NAMALWA (cell line): ENCODE data around the gene GNL1.
"Not testable (repeated sequence)": the region's sequence is repeated elsewhere in the genome, so short reads cannot be mapped to it uniquely, and the experiment has no call there.

ENCODE experiments used
- DNase-seq: peaks from one replicate; pipeline ENCODE4 v3.0.0-alpha.2; 2015; ENCODE audit warnings: low spot score

GNL1 gene

DNA sequence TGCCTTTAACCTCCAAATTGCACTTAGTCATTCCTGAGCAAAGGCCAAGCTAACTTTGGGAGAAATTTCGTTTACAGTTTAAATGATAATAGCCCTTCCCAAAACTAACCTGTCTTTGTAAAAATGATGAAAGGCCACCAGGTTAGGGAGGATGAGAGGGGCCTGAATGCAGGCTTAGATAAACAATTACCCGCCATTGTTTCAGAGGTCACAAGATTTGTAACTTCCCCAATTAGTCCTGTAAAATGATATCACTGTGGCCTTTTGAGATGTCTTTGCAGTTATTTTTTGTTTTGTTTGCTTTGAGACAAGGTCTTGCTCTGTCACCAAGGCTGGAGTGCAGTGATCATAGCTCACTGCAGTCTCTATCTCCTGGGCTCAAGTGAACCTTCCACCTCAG, 26.3 kb downstream of the GNL1 start:
- DNase-seq, result no peak

DNA sequence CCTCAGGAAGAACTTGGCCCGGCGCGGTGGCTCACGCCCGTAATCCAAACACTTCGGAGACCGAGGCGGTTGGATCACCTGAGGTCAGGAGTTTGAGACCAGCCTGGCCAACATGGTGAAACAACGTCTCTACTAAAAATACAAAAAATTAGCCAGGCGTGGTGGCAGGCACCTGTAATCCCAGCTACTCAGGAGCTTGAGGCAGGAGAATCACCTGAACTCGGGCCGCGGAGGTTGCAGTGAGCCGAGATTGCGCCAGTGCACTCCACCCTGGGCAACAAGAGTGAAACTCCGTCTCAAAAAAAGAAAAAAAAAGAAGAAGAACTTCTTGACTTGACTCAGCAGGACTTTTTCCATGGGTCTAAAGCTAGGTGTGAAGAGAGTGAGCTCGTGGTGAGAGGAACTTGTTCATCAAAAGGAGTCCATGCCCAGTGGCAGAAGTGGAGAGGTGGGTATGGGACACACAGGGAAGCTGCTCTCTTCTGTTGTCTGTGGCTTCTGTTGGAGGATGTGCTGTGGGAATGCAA, 26.9 kb downstream of the GNL1 start:
- DNase-seq, result not testable (repeated sequence)

DNA sequence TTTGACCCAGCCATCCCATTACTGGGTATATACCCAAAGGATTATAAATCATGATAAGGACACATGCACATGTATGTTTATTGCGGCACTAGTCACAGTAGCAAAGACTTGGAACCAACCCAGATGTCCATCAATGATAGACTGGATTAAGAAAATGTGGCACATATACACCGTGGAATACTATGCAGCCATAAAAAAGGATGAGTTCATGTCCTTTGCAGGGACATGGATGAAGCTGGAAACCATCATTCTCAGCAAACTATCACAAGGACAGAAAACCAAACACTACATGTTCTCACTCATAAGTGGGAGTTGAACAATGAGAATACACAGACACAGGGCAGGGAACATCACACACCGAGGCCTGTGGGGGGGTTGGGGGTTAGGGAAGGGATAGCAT, 29.8 kb downstream of the GNL1 start:
- not testable (repeated sequence) for DNase-seq

DNA sequence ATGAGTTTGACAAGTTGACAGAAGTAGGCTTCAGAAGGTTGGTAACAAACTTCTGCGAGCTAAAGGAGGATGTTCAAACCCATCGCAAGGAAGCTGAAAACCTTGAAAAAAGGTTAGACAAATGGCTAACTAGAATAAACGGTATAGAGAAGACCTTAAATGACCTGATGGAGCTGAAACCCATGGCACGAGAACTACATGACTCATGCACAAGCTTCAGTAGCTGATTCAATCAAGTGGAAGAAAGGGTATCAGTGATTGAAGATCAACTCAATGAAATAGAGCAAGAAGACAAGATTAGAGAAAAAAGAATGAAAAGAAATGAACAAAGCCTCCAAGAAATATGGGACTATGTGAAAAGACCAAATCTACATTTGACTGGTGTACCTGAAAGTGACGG, 34.3 kb downstream of the GNL1 start:
- DNase-seq, result not testable (repeated sequence)

DNA sequence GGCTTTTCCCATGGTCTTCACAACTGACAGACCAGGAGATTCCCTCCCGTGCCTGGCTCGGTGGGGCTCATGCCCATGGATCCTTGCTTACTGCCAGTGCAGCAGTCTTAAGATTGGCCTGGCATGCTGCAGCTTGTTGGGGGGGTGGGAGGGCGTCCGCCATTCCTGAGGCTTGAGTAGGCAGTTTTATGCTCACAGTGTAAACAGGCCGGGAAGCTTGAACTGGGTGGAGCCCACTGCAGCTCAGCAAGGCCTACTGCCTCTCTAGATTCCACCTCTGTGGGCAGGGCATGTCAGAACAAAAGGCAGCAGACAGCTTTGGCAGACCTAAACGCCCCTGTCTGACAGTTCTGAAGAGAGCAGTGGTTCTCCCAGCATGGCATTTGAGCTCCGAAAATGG, 35.2 kb downstream of the GNL1 start:
- not testable (repeated sequence) for DNase-seq

DNA sequence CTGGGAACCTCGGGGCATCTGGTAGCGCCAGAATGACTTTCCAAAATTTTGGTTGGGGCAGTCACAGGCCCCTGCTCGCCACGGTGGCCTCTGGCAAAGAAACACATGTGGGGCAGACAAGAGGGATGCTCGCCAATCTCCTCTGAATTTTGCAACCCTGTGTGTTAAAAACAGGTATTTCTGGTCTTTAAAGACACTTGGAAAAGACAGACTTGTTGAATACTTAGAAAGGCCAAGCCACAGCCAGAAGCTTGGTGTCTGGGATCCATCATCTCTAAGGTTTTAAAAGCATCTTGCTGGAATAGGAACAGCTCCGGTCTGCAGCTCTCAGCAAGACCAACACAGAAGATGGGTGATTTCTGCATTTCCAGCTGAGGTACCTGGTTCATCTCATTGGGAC, 35.8 kb downstream of the GNL1 start:
- no peak for DNase-seq

DNA sequence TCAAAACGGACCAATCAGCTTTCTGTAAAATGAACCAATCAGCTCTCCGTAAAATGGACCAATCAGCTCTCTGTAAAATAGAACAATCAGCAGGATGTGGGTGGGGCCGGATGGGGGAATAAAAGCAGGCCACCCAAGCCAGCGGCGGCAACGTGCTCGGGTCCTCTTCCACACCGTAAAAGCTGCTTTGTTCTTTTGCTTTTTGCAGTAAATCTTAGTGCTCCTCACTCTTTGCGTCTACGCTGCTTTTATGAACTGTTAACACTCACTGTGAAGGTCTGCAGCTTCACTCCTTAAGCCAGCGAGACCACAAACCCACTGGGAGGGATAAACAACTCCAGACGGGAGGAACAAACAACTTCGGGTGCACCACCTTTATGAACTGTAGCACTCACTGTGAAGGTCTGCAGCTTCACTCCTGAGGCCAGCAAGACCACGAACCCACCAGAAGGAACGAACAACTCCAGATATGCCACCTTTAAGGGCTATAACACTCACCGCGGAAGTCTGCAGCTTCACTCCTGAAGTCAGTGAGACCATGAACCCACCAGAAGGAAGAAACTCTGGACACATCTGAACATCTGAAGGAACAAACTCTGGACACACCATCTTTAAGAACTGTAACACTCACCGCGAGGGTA, 37.7 kb downstream of the GNL1 start:
- peak; percentile 32 for DNase-seq

DNA sequence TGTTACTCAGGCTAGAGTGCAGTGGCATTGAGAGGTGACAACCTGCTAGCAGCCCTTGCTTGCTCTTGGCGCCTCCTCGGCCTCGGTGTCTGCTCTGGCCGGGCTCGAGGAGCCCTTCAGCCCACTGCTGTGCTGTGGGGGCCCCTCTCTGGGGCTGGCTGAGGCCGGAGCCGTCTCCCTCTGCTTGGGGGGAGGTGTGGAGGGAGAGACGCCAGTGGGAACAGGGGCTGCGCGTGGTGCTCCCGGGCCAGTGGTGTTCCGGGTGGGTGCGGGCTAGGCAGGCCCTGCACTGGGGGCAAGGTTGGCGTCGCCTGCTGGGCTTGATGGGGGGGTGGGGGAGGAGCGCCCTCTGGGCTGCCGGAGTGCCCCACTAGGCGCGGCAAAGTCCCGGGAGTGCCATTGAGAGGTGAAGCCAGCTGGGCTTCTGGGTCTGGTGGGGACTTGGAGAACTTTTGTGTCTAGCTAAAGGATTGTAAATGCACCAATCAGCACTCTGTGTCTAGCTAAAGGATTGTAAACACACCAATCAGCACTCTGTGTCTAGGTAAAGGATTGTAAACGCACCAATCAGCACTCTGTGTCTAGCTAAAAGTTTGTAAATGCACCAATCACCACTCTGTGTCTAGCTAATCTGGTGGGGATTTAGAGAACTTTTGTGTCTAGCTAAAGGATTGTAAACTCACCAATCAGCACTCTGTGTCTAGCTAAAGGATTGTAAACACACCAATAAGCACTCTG, 38.4 kb downstream of the GNL1 start:
- DNase-seq, result not testable (repeated sequence)

DNA sequence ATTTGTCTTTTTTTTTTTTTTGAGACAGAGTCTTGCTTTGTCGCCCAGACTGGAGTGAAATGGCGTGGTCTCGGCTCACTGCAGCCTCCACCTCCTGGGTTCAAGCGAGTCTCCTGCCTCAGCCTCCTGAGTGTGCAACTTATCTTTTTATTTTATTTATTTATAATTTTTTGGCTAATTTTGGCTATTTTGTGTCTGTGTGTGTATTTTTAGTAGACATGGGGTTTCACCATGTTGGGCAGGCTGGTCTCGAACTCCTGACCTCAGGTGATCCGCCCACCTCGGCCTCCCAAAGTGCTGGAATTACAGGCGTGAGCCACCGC, 39.6 kb downstream of the GNL1 start:
- DNase-seq, result not testable (repeated sequence)

DNA sequence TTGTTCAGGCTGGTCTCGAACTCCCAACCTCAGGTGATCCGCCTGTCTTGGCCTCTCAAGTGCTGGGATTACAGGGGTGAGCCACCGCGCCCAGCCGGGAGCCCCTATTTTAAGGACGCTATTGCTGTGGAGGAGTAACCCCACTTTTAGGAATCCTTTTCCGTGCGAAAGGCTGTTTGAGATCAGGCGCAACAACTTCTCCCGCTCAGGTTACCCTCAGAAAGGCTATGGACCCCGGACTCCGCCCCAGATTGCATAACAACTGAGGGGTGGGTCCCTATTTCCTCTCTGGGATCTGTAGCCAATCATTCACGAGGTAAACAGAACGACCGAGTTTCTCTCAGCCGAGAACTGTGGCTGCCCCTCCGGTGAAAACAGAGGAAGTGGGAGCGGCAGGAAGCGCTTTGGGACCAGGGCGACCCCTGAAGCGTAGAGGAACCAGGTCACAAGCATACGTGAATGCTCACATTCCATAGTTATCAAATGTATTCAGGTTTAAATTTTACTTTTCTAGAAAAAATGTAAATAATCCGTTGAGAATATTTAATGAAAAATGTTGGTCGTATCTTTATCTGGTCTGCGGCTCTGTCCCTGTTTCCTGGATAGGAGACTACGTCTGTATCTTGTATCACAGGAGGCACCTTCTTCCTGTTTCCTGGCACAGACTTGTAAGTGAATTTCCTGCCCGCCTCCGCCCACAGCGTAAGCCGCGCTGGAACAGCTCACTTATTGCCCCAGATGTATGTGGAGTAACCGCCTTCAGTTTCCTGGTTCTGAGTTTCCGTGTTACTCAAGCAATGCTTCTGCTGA, 40.1 kb downstream of the GNL1 start:
- DNase-seq, result peak; percentile 92

DNA sequence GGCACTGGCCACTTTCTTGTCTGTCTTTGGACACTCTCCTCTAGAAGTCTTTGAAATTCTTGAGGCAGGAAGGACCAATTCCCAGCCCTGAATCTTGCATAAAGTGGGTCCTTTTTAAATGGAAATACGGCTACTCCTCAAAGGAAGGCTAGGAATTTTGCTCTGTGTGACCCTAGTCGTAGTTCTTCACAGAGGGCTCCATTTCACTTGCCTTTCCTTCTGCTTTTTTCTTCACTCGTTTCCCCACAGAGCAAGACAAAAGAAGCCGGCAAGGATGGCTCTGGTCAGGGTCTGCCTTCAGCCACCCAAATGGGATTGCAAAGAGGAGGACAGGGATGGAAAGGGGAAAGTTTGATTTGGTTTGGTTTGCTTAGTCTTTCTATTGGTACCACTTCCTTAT, 41.2 kb downstream of the GNL1 start:
- DNase-seq, result no peak

DNA sequence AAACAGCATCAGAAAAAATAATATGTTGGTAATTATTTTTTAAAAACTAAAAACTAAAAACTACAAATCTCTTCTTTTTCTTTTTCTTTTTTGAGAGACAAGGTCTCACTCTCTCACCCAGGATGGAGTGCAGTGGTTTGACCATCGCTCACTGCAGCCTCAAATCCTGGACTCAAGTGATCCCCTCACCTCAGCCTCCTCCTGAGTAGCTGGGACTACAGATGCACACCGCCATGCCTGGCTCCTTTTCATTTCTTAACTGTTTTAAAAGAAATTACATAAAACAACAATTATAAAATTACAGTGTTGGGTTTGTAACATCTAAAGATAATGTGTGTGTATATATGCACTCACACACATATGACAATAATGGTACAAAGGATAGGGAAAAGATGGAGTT, 42.8 kb downstream of the GNL1 start:
- DNase-seq, result no peak

DNA sequence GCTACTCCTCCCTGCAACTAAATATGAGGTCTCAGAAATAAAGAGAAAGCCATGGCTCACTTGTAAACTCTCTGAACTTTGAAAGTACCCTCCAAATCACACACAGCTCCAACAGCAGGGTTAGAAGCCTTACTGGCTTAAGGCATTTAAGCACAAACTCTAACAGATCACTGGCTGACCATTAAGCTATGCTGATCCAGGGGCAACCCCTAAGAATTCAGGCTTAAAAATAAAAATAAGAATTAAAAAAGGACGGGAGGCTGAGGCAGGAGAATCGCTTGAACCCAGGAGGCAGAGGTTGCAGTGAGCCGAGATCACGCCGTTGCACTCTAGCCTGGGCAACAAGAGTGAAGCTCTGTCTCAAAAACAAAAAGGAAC, 45.1 kb downstream of the GNL1 start:
- no peak for DNase-seq

DNA sequence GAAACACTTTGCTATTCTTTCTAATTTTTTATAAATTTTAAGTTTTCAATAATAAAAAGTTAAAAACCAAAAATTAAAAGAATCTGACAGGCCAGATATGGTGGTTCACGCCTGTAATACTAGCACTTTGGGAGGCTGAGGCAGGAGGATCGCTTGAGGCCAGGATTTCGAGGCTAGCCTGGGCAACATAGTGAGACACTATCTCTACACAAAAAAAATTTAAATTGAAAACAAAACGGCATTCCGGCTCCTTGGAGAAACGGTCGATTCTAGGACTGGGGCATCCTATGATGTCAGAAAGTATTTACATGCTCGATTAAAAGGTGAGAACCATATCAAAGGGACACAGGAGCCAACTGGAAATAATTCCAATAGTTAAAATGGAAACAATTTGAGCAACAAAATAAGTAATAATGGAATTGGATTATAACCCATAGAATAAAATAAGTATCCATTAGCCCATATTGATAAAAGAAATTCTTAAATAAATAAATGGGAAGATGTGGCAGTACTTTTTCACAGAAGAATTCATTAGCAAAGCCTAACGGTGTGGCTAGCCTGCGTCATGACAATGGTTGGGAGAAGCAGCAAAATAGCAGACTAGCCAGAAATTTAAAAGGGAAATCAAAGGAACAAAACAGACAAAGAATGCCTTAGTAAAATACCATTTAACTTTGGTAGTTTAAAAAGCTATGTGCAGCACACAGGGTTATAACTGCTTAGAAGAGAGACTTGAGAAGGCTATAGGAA, 45.7 kb downstream of the GNL1 start:
- no peak for DNase-seq

DNA sequence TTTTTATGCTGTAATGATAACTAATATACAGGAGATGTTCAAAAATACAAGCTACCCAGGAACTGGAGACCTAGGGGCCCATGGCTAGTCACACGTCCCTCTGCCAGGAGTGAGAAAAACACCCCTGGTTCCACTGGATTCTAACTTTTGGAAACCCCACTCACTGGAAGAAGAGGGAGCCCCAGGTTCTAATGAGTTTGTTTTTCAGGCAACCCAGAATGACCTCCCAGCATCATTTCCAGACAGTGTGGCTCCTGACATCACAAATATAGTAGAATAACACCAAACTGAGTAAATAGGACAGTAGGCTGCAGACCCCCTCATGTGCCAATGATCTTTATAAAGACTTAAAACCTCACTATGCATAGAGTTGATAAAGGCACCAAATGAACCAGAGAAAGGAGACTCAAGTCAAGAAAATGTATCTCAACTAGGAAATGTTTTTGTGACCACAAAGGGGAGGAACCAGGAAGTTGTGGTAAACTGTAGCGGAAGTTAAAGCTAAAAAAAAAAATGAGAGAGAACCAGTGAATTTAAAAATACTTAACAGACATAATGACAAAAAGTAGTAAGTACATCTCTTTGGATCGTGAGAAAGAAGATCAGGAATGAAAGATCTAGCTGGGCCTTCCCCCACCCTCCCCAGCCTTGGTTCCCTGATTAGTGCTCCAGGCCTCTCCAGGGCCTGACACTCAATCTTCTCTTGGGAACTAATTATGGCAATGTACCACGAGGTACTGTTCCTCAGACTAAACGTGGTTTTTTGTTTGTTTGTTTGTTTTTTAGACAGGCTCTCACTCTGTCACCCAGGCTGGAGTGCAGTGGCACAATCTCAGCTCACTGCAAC, 47.2 kb downstream of the GNL1 start:
- peak; percentile 78 for DNase-seq

DNA sequence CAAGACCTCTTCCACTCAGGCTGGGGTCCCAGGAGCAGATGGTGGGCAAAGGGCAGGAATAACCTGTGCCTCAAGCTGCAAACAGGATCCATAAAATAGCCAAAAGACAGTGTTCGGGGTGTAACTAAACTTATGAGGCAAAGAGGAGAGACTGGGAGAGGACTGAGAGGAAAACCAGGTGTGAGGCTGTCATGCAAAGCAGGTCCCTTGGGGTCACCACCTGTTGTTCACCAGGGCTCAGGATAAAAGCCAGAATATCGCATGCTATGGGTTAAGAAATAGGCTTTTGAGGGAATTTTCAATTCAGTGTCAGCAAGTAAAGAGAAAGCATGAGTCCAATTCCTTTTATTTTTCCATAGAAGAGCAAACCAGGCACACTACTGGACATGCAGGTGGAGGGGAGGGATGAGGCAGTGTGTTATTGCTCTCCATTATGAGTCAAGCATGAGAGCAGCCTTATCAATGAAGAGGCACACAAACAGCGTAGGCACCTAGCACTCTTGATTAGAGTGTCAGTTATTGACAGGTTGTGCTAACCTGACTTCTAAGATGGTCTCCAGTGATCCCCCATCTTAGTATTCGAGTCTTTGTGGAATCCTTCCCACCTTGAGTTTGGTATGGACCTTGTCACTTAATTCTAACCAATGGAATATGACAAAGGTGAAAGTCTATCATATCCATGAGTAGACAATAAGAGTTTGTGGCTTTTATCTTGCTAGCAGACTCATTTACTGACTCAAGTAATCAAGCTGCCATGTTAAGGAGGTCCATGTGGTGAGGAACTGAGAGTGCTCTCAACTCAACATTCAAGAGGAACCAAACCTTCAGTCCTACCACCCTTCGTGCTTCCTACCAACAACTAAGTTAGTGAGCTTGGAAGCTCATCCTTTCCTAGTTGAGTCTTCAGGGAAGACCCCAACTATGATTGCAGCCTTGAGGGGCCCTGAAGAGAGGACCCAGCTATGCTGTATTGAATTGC, 48.2 kb downstream of the GNL1 start:
- peak; percentile 36 for DNase-seq

DNA sequence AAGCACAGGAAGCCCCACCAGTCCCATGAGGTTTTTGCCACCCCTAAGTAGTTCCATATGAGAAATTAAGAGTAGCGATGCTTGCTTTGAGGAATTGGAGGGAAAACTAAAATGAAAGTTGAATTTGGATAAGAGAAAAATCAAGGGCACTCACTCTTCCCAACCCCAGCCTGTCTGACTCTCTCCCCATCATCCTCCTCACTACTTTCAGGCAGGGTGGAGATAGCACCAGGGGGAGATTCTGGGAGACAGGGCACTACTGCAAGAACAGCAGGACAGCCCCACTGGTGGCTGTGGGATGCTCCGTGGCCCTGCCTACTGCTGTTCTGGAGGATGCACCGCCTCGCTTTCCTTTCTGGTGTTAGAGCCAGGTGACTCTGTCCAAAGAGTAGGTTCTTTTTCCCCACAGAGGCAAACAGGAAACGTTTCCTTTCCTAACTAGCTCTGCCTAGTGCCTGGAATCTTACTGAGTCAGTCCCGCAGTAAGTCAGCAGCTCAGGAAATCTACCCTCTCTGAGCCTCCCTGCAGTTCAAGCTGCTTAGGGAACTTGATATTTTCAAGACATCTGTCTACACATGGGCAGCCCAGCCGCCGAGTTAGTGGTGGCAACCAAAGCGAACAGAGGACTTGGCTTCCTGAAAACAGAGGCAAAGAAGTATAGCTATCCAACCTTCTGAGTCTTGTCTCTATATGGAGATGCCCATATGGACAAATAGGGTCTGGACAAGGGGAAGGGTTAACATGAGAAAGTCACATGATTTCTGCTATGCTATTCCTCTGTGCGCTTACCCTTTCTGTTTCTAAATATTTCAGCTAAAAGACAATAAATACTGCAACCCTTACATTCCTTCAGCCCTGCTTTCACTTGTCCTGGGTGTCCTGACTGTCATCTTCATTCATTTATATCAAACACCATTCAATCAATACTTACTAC, 55.6 kb downstream of the GNL1 start:
- peak; percentile 5 for DNase-seq

DNA sequence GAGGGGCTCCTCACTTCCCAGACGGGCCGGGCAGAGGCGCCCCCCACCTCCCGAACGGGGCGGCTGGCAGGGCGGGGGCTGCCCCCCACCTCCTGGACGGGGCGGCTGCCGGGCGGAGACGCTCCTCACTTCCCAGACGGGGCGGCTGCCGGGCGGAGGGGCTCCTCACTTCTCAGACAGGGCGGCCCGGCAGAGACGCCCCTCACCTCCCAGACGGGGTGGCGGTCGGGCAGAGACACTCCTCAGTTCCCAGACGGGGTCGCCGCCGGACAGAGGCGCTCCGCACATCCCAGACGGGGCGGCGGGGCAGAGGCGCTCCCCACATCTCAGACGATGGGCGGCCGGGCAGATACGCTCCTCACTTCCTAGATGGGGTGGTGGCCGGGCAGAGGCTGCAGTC, 57.6 kb downstream of the GNL1 start:
- DNase-seq, result not testable (repeated sequence)

DNA sequence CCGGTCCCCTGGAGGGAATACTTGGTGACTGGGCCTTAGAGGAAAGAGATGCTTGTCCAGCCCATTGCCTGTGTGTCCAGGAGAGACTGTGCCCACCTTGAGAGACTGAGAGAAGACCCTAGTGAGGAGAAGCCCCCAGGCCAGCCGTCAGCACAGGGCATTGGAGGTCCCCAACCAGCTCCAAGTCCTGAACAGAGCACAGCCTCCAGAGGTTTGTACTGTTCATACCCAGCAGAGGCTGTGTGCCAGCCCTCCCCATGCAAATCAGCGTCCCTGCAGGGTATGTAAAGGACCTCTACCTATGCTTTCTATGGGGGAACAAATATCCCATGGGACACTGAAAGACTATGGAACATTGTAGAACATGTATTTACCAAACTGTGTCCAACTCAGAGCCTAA, 58.6 kb downstream of the GNL1 start:
- no peak for DNase-seq
